Astrocyte of the hippocampus (primary cell): ENCODE data around the gene LNPEP.

Source experiments
- DNase-seq: peaks from one replicate; pipeline ENCODE4 v3.0.0; 2011; ENCODE audit warnings: low read depth, low spot score

LNPEP gene

GRCh38 chr5:96935559-96936430 is at the start of gene LNPEP:
LNPEP (plus strand) TSS chr5:96936080; CDS start chr5:96936156, 76 bp downstream.
- peak; percentile 99 for DNase-seq

GRCh38 chr5:96893342-96893741 is 42.5 kb upstream of the LNPEP start:
- peak; percentile 90 for DNase-seq

- DNase-seq: no peak
These were observed 39.6 kb upstream of the LNPEP start for GRCh38 chr5:96896276-96896675.

- no peak for DNase-seq
These were observed 39.1 kb upstream of the LNPEP start for GRCh38 chr5:96896806-96897205.

- DNase-seq: no peak
These were observed 34.5 kb upstream of the LNPEP start for GRCh38 chr5:96901384-96901783.

GRCh38 chr5:96901841-96902240 is 34.0 kb upstream of the LNPEP start:
- DNase-seq: no peak

- DNase-seq: no peak
These were observed 33.0 kb upstream of the LNPEP start for GRCh38 chr5:96902876-96903275.

- no peak for DNase-seq
These were observed 32.6 kb upstream of the LNPEP start for GRCh38 chr5:96903300-96903699.

- DNase-seq: no peak
These were observed 31.6 kb upstream of the LNPEP start for GRCh38 chr5:96904054-96904931.

- no peak for DNase-seq
These were observed 30.0 kb upstream of the LNPEP start for GRCh38 chr5:96905864-96906263.

GRCh38 chr5:96909003-96909402 is 26.9 kb upstream of the LNPEP start:
- DNase-seq: peak; percentile 50

GRCh38 chr5:96909435-96909834 is 26.4 kb upstream of the LNPEP start:
- DNase-seq: no peak

GRCh38 chr5:96911139-96911538 is 24.7 kb upstream of the LNPEP start:
- no peak for DNase-seq

- DNase-seq: no peak
These were observed 22.6 kb upstream of the LNPEP start for GRCh38 chr5:96913233-96913632.

GRCh38 chr5:96919754-96920197 is 16.1 kb upstream of the LNPEP start:
- DNase-seq: no peak

GRCh38 chr5:96920744-96921355 is 15.0 kb upstream of the LNPEP start:
- DNase-seq: no peak

GRCh38 chr5:96922499-96923244 is 13.2 kb upstream of the LNPEP start:
- no peak for DNase-seq

GRCh38 chr5:96924016-96924443 is 11.8 kb upstream of the LNPEP start:
- no peak for DNase-seq

GRCh38 chr5:96926276-96926675 is 9.6 kb upstream of the LNPEP start:
- no peak for DNase-seq

- DNase-seq: no peak
These were observed 8.9 kb upstream of the LNPEP start for GRCh38 chr5:96927008-96927407.
